Caco-2 (cell line): ENCODE measurements around the gene TRIM75. TPM values are rescaled to one million over a fixed set of nuclear protein-coding genes. Genes with fewer than 3 reads are reported as not detected.

Source experiments
- BruUV-seq: library from RNA; stranded (reverse); fragments of 400-500 nt; replicated peaks from 2 replicates; lab custom pipeline; 2021; lab: Mats Ljungman, UMichigan
- CTCF ChIA-PET: fragments of 300-600 bp; sonication (Branson Sonifier 250); formaldehyde crosslinking; loops from one replicate; lab custom pipeline; 2022; ENCODE audit warnings: antibody characterized with exemption; lab: Charles Lee
- POLR2A ChIA-PET: fragments of 300-600 bp; sonication (Branson Sonifier 250); formaldehyde crosslinking; loops from one replicate; lab custom pipeline; 2022; ENCODE audit warnings: antibody characterized with exemption; lab: Charles Lee
- DNase-seq, 2 experiments: peaks; one replicate each; pipeline versions ENCODE4 v3.0.0 to v3.0.0-alpha.2; 2020 to 2022
- H3K27me3 ChIP-seq: replicated peaks from 2 replicates; pipeline ENCODE4 v1.6.0; 2011; ENCODE audit warnings: low read length; ENCODE audit not compliant: control insufficient read depth, insufficient read depth
- H3K36me3 ChIP-seq: 2 replicates; pipeline ENCODE4 v1.5.1; 2011; ENCODE audit warnings: low read length; ENCODE audit not compliant: control insufficient read depth, insufficient read depth
- H3K4me1 ChIP-seq: fragments of 250-450 bp; sonication (Bioruptor Pico); 2 replicates; pipeline ENCODE4 v1.5.1; 2020; ENCODE audit warnings: mild to moderate bottlenecking
- H3K4me3 ChIP-seq: 2 replicates; pipeline ENCODE4 v1.5.1; 2011; ENCODE audit warnings: low read depth, mild to moderate bottlenecking, control low read depth, low read length
- H3K9me3 ChIP-seq: fragments of 250-450 bp; sonication (Bioruptor Pico); 2 replicates; pipeline ENCODE4 v1.5.1; 2020; ENCODE audit warnings: mild to moderate bottlenecking, moderate library complexity
- H3K27ac Mint-ChIP-seq: one replicate; pipeline ENCODE4 v1.8.0; 2022; ENCODE audit warnings: mixed read lengths; ENCODE audit not compliant: unreplicated experiment
- H3K27me3 Mint-ChIP-seq: one replicate; pipeline ENCODE4 v1.8.0; 2022; ENCODE audit warnings: mixed read lengths; ENCODE audit not compliant: insufficient read depth, unreplicated experiment
- H3K36me3 Mint-ChIP-seq: one replicate; pipeline ENCODE4 v1.8.0; 2022; ENCODE audit warnings: mild to moderate bottlenecking, mixed read lengths; ENCODE audit not compliant: insufficient read depth, unreplicated experiment
- H3K4me1 Mint-ChIP-seq: one replicate; pipeline ENCODE4 v1.8.0; 2022; ENCODE audit warnings: low read depth, mixed read lengths; ENCODE audit not compliant: unreplicated experiment
- H3K4me3 Mint-ChIP-seq: one replicate; pipeline ENCODE4 v1.8.0; 2022; ENCODE audit warnings: mild to moderate bottlenecking, moderate library complexity, mixed read lengths; ENCODE audit not compliant: unreplicated experiment
- H3K9me3 Mint-ChIP-seq: one replicate; pipeline ENCODE4 v1.8.0; 2022; ENCODE audit warnings: mixed read lengths; ENCODE audit not compliant: unreplicated experiment
- CTCF ChIP-seq, 2 experiments: fragments of 200-600 bp in 1 of 2; IDR thresholded peaks; 1 replicate in 1 of 2; 2 replicates in 1 of 2; pipeline versions ENCODE4 v1.5.1 to v1.8.0; 2011 to 2022; ENCODE audit warnings: antibody characterized with exemption in 1 of 2, control low read depth in 1 of 2, inconsistent platforms in 1 of 2, low read depth in 1 of 2, low read length in 1 of 2, mild to moderate bottlenecking in 1 of 2, moderate library complexity in 1 of 2; ENCODE audit not compliant: insufficient read depth in 1 of 2, severe bottlenecking in 1 of 2, unreplicated experiment in 1 of 2
- intact Hi-C: fragments of 100-400 bp; cut with micrococcal nuclease; formaldehyde crosslinking; loops from one replicate; pipeline ENCODE4 v1.10.0; 2022; ENCODE audit not compliant: unreplicated experiment
- total RNA-seq: library from RNA; stranded (reverse); gene quantifications from 2 replicates; pipeline ENCODE4 v1.2.3, GENCODE V29; 2022

TRIM75 gene
- total RNA-seq, 1 experiment from 2014 or later = not detected

- POLR2A ChIA-PET = no interaction called here
- H3K4me1 Mint-ChIP-seq = no peaks in the 10 kb centered on the region
- Histone ChIP-seq H3K27me3 (no peaks in the 10 kb centered on the region), H3K36me3 (no peaks in the 10 kb centered on the region), H3K9me3 (no peaks in the 10 kb centered on the region), H3K4me1 (no peaks in the 10 kb centered on the region), H3K4me3 (no peak overlapping the region)
- BruUV-seq = no TSS peak
- H3K27me3 Mint-ChIP-seq = no peaks in the 10 kb centered on the region
- CTCF ChIA-PET = no interaction called here
- intact Hi-C loops = loop anchor here (5.0 to 10.0 kb wide), 2 partner anchors 90 to 318 kb away; no protein-coding TSS in a partner anchor
- no peak overlapping the region for H3K27ac Mint-ChIP-seq
- H3K36me3 Mint-ChIP-seq = peaks cover 22% of the 10 kb centered on the region
- no peaks in the 10 kb centered on the region for H3K9me3 Mint-ChIP-seq
- TF ChIP-seq CTCF (IDR thresholded peaks at IDR 0.05; ENCODE audit: insufficient read depth in 1 of 2, low read depth in 1 of 2, low read length in 1 of 2, severe bottlenecking in 1 of 2, unreplicated experiment in 1 of 2) = no peak
- no peak for DNase-seq
- H3K4me3 Mint-ChIP-seq = no peak overlapping the region
These were observed 41.2 kb downstream of the TRIM75 start for GRCh38 chr4:165094873-165095272.

GRCh38 chr4:165095291-165095690, 41.6 kb downstream of the TRIM75 start:
- H3K4me3 Mint-ChIP-seq = no peak overlapping the region
- H3K4me1 Mint-ChIP-seq = no peaks in the 10 kb centered on the region
- ChIA-PET CTCF (interaction anchor here (0.6 kb wide), 1 partner anchor 26 kb away, joined by 3 read pairs; no protein-coding TSS in a partner anchor), POLR2A (no interaction called here)
- intact Hi-C loops = loop anchor here (5.0 to 10.0 kb wide), 2 partner anchors 90 to 318 kb away; no protein-coding TSS in a partner anchor
- Histone ChIP-seq H3K27me3 (no peaks in the 10 kb centered on the region), H3K4me1 (no peaks in the 10 kb centered on the region), H3K4me3 (no peak overlapping the region), H3K36me3 (no peaks in the 10 kb centered on the region), H3K9me3 (no peaks in the 10 kb centered on the region)
- H3K27me3 Mint-ChIP-seq = no peaks in the 10 kb centered on the region
- no peaks in the 10 kb centered on the region for H3K9me3 Mint-ChIP-seq
- no peak for TF ChIP-seq CTCF (IDR thresholded peaks at IDR 0.05; ENCODE audit: insufficient read depth in 1 of 2, low read depth in 1 of 2, low read length in 1 of 2, severe bottlenecking in 1 of 2, unreplicated experiment in 1 of 2)
- no TSS peak for BruUV-seq
- H3K36me3 Mint-ChIP-seq = peaks cover 22% of the 10 kb centered on the region
- no peak for DNase-seq
- H3K27ac Mint-ChIP-seq = no peak overlapping the region

- H3K27ac Mint-ChIP-seq = no peak overlapping the region
- H3K4me3 ChIP-seq = no peak overlapping the region
- no peaks in the 10 kb centered on the region for H3K27me3 Mint-ChIP-seq
- intact Hi-C loops = loop anchor here (2.0 to 10.0 kb wide), 3 partner anchors 92 to 319 kb away; no protein-coding TSS in a partner anchor
- DNase-seq = peak in 1 of 2 experiments; percentile 18
- no peaks in the 10 kb centered on the region for H3K27me3 ChIP-seq
- no peaks in the 10 kb centered on the region for H3K4me1 Mint-ChIP-seq
- H3K9me3 ChIP-seq = no peaks in the 10 kb centered on the region
- H3K4me1 ChIP-seq = no peaks in the 10 kb centered on the region
- H3K36me3 ChIP-seq = no peaks in the 10 kb centered on the region
- ChIA-PET POLR2A (interaction anchor here (0.6 to 1.0 kb wide), 3 partner anchors 10 to 116 kb away, joined by 3 to 5 read pairs (median 3); no protein-coding TSS in a partner anchor), CTCF (interaction anchor here (0.6 to 1.4 kb wide), 11 partner anchors 10 to 700 kb away, joined by 3 to 19 read pairs (median 4); partner anchors contain the start of gene TMEM192)
- BruUV-seq = no TSS peak
- no peaks in the 10 kb centered on the region for H3K9me3 Mint-ChIP-seq
- H3K36me3 Mint-ChIP-seq = peaks cover 27% of the 10 kb centered on the region
- H3K4me3 Mint-ChIP-seq = no peak overlapping the region
- peak; percentile 54 to 63 for TF ChIP-seq CTCF (IDR thresholded peaks at IDR 0.05; ENCODE audit: insufficient read depth in 1 of 2, low read depth in 1 of 2, low read length in 1 of 2, severe bottlenecking in 1 of 2, unreplicated experiment in 1 of 2)
These were observed 43.1 kb downstream of the TRIM75 start for GRCh38 chr4:165096776-165097175.
